ENCODE data around the gene TSPAN14. TPM values are rescaled to one million over a fixed set of nuclear protein-coding genes. Genes with fewer than 3 reads are reported as not detected.
"Not testable (repeated sequence)": the region's sequence is repeated elsewhere in the genome, so short reads cannot be mapped to it uniquely, and the experiment has no call there.

Gene TSPAN14
- polyA plus RNA-seq, 2 donors, result 50.6 to 63.2 TPM

DNA sequence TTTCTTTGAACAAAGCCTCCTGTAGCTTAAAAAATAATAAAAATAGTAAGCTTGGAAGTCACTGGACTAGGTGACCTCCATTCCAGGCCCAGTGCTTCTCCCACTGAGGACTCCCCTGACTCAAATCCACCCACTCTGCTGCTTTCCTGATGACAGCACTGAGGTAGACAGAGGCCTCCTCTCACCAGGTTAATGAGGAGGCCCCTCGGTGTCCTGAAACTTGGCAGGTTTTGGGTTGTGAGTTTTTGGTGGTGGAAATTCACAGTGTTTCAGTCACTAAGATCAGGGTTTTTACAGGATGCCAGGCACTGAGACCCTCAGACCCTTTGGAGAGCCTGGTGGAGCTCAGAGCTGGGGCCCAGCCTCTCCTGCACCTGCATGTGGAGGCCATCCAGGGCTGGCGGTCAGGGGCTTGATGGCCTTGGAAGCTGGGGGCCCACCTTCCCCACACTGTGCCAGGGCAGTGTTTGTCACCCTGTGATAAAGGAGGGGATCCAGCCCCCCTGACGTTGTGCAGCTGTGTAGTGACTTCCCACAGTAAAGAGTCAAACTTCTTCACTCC is 19.1 kb downstream of the TSPAN14 start:
- 56 to 64% methylated on average over 3 of the region's 3 CpGs for WGBS, 2 donors
- Histone ChIP-seq H3K27ac (ENCODE audit: low read depth in 2 of 2, low read length in 1 of 2) (peak overlapping the region; percentile 90 to 94), H3K4me1 (ENCODE audit: control insufficient read depth in 2 of 2, insufficient read depth in 2 of 2, low read length in 1 of 2) (peaks cover 0 to 44% of the 10 kb centered on the region in 2 donors), H3K4me3 (ENCODE audit: low read depth in 1 of 2, low read length in 2 of 2) (no peak overlapping the region), H3K27me3 (ENCODE audit: control insufficient read depth in 1 of 2, insufficient read depth in 2 of 2, low read length in 2 of 2) (no peaks in the 10 kb centered on the region), H3K36me3 (ENCODE audit: control insufficient read depth in 2 of 2, insufficient read depth in 2 of 2, low read length in 1 of 2) (peaks cover 0 to 13% of the 10 kb centered on the region in 2 donors), H3K9me3 (ENCODE audit: control insufficient read depth in 2 of 2, insufficient read depth in 1 of 2, low read depth in 1 of 2, low read length in 1 of 2) (no peaks in the 10 kb centered on the region)

DNA sequence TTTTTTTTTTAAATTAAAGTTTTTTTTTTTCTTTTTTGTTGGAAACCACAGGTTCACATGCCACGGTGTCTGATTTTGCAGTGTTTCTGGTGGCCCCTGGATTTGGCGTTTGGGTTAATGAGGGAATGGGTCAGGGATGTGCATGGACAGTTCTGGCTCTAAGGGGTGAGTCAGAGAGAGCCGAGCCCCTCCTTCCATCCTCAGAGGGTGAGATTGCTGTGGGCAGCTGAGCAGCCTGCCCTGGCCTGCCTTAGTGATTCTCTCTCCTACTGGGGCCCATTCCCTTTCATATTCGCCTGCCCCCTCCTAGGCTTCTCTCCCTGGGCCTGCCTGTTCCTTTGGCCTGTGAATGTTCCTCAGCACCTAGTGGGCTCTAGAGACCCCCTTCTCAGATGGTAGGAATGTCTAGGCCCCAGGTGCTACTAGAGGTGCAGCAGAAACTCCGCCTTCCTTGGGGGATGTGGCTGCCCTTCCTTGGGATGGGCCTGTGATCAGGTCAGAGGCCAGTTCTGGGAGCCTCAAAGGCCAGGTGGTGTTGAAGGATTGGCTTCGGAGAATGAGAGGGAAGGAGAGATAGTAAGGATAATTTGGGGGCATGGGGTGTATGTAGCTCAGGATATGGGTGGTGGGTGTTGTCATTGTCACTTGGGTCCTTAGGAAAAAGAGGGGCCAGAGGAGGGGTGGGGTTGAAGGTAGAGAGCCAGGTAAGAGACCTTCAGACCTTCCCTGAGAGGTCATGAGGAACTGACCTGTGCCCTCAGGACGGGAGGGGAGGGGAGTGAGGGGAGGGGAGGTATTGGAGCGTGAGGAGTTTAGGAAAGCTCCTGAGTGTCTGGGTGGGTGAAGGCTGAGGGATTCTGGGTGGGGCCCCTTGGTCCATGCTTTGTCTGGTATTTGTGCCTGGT is 19.8 kb downstream of the TSPAN14 start:
- Histone ChIP-seq H3K27ac (ENCODE audit: low read depth in 2 of 2, low read length in 1 of 2) (peak overlapping the region; percentile 81 to 94), H3K36me3 (ENCODE audit: control insufficient read depth in 2 of 2, insufficient read depth in 2 of 2, low read length in 1 of 2) (peaks cover 0 to 13% of the 10 kb centered on the region in 2 donors)
- 66 to 68% methylated on average over 7 to 8 of the region's 8 CpGs for WGBS, 2 donors

DNA sequence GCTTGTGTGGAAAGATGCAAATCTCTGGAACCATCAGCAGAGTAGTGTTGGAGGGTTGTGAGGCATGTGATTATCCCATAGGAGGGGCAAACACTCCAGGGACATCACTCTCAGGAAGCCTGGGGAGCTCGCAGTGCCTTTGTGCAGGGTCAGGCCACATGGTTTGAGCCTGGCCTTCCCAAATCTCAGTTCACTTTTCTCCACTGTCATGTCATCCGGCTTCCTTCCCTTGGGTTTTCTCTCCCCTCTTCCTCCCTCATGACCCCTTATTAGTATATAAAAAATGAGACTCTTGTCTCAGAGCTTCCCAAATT is 20.4 kb downstream of the TSPAN14 start:
- Histone ChIP-seq H3K4me3 (ENCODE audit: low read depth in 1 of 2, low read length in 2 of 2) (no peak overlapping the region), H3K9me3 (ENCODE audit: control insufficient read depth in 2 of 2, insufficient read depth in 1 of 2, low read depth in 1 of 2, low read length in 1 of 2) (no peaks in the 10 kb centered on the region), H3K27ac (ENCODE audit: low read depth in 2 of 2, low read length in 1 of 2) (peak overlapping the region; percentile 81 to 94), H3K4me1 (ENCODE audit: control insufficient read depth in 2 of 2, insufficient read depth in 2 of 2, low read length in 1 of 2) (peaks cover 0 to 40% of the 10 kb centered on the region in 2 donors), H3K27me3 (ENCODE audit: control insufficient read depth in 1 of 2, insufficient read depth in 2 of 2, low read length in 2 of 2) (no peaks in the 10 kb centered on the region), H3K36me3 (ENCODE audit: control insufficient read depth in 2 of 2, insufficient read depth in 2 of 2, low read length in 1 of 2) (peaks cover 0 to 13% of the 10 kb centered on the region in 2 donors)
- WGBS, 2 donors, result 68 to 75% methylated on average over 2 of the region's 2 CpGs

More for the DNA sequence above, 19.8 kb downstream of the TSPAN14 start:
- Histone ChIP-seq H3K9me3 (ENCODE audit: control insufficient read depth in 2 of 2, insufficient read depth in 1 of 2, low read depth in 1 of 2, low read length in 1 of 2) (no peaks in the 10 kb centered on the region), H3K27me3 (ENCODE audit: control insufficient read depth in 1 of 2, insufficient read depth in 2 of 2, low read length in 2 of 2) (no peaks in the 10 kb centered on the region), H3K4me1 (ENCODE audit: control insufficient read depth in 2 of 2, insufficient read depth in 2 of 2, low read length in 1 of 2) (peaks cover 0 to 40% of the 10 kb centered on the region in 2 donors), H3K4me3 (ENCODE audit: low read depth in 1 of 2, low read length in 2 of 2) (no peak overlapping the region)

DNA sequence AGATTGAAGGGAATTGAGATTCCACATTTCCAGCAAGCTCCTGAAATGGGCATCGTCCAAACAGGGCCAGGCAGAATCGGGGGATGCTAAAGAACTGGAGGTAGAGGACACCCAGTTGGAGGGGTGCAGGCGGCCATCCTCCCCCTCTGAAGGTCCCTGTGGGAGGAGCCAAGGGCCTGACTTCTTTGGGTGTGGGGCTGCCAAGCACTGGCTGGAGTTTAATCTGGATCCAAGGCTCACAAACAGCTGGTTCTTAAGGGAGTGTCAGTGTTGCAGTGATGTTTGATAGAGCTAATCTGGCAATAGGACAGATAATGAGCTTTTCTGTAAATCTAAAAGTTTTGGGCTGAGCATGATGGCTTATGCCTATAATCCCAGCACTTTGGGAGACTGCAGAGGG is 20.8 kb downstream of the TSPAN14 start:
- H3K4me1 ChIP-seq (ENCODE audit: control insufficient read depth in 2 of 2, insufficient read depth in 2 of 2, low read length in 1 of 2), result peaks cover 0 to 40% of the 10 kb centered on the region in 2 donors
- H3K27me3 ChIP-seq (ENCODE audit: control insufficient read depth in 1 of 2, insufficient read depth in 2 of 2, low read length in 2 of 2), result no peaks in the 10 kb centered on the region
- H3K9me3 ChIP-seq (ENCODE audit: control insufficient read depth in 2 of 2, insufficient read depth in 1 of 2, low read depth in 1 of 2, low read length in 1 of 2), result no peaks in the 10 kb centered on the region
- WGBS, 2 donors, result 64 to 77% methylated on average over 3 of the region's 3 CpGs
- peak overlapping the region; percentile 24 to 94 for H3K27ac ChIP-seq (ENCODE audit: low read depth in 2 of 2, low read length in 1 of 2)
- peaks cover 0 to 13% of the 10 kb centered on the region in 2 donors for H3K36me3 ChIP-seq (ENCODE audit: control insufficient read depth in 2 of 2, insufficient read depth in 2 of 2, low read length in 1 of 2)
- H3K4me3 ChIP-seq (ENCODE audit: low read depth in 1 of 2, low read length in 2 of 2), result no peak overlapping the region

DNA sequence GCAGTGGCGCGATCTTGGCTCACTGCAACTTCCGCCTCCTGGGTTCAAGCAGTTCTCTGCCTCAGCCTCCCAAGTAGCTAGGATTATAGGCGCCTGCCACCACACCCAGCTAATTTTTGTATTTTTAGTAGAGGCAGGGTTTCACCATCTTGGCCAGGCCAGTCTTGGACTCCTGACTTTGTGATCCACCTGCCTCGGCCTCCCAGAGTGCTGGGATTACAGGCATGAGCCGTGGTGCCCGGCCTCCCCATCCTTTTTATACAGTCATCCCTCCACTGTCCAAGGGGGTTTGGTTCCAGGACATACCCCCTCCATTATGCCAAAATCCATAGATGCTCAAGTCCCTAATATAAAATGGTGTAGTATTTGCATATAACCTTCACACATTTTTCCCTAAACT is 21.5 kb downstream of the TSPAN14 start:
- not testable (repeated sequence) for H3K4me3 ChIP-seq (ENCODE audit: low read depth in 1 of 2, low read length in 2 of 2); H3K27ac ChIP-seq (ENCODE audit: low read depth in 2 of 2, low read length in 1 of 2); H3K27me3 ChIP-seq (ENCODE audit: control insufficient read depth in 1 of 2, insufficient read depth in 2 of 2, low read length in 2 of 2); H3K9me3 ChIP-seq (ENCODE audit: control insufficient read depth in 2 of 2, insufficient read depth in 1 of 2, low read depth in 1 of 2, low read length in 1 of 2)
- H3K36me3 ChIP-seq (ENCODE audit: control insufficient read depth in 2 of 2, insufficient read depth in 2 of 2, low read length in 1 of 2), result peaks cover 0 to 13% of the 10 kb centered on the region in 2 donors
- peaks cover 0 to 38% of the 10 kb centered on the region in 2 donors for H3K4me1 ChIP-seq (ENCODE audit: control insufficient read depth in 2 of 2, insufficient read depth in 2 of 2, low read length in 1 of 2)
- 94 to 95% methylated on average over 7 of the region's 7 CpGs for WGBS, 2 donors

DNA sequence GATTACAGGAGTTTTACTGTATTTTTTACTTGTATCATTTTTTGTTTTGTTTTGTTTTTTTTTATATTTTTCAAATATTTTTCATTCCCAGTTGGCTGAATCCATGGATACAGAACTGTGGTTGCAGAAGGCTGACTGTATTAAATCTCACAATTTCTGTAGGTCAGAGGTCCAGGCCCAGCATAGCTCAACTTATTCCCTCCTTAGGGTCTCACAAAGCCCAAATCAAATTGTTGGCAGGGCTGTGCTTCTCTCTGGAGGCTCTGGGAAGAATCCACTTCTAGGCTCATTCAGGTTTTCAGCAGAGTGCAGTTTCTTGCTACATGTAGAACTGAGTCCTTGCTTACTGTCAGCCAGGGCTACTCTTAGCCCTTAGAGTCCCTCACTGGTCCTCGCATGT is 22.6 kb downstream of the TSPAN14 start:
- H3K4me1 ChIP-seq (ENCODE audit: control insufficient read depth in 2 of 2, insufficient read depth in 2 of 2, low read length in 1 of 2), result peaks cover 0 to 29% of the 10 kb centered on the region in 2 donors
- H3K36me3 ChIP-seq (ENCODE audit: control insufficient read depth in 2 of 2, insufficient read depth in 2 of 2, low read length in 1 of 2), result peaks cover 0 to 13% of the 10 kb centered on the region in 2 donors
- no peaks in the 10 kb centered on the region for H3K27me3 ChIP-seq (ENCODE audit: control insufficient read depth in 1 of 2, insufficient read depth in 2 of 2, low read length in 2 of 2)
- WGBS, 2 donors, result 93 to 94% methylated on average over 1 of the region's 1 CpG
- no peaks in the 10 kb centered on the region for H3K9me3 ChIP-seq (ENCODE audit: control insufficient read depth in 2 of 2, insufficient read depth in 1 of 2, low read depth in 1 of 2, low read length in 1 of 2)
- H3K4me3 ChIP-seq (ENCODE audit: low read depth in 1 of 2, low read length in 2 of 2), result no peak overlapping the region
- H3K27ac ChIP-seq (ENCODE audit: low read depth in 2 of 2, low read length in 1 of 2), result peak overlapping the region; percentile 66 to 73

DNA sequence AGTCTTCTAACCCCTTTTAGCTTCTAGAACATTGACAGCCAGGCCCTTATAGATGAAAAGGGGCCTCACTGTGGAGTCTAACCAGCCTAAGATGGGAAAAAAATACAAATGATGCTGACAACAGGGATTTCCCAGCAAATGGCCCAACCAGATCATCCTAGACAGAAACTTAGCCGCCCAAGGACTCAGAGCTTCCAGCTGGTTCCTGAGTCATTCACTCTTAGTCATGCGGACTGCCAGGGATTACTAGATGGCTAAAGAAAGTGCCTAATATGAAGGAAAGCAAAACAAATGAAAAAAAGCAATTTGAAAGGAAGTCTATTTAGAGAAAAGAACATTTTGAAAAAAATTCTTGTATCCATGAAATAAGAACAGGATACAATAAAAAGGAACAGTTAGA is 23.7 kb downstream of the TSPAN14 start:
- peaks cover 0 to 25% of the 10 kb centered on the region in 2 donors for H3K4me1 ChIP-seq (ENCODE audit: control insufficient read depth in 2 of 2, insufficient read depth in 2 of 2, low read length in 1 of 2)
- no peaks in the 10 kb centered on the region for H3K27me3 ChIP-seq (ENCODE audit: control insufficient read depth in 1 of 2, insufficient read depth in 2 of 2, low read length in 2 of 2)
- H3K9me3 ChIP-seq (ENCODE audit: control insufficient read depth in 2 of 2, insufficient read depth in 1 of 2, low read depth in 1 of 2, low read length in 1 of 2), result no peaks in the 10 kb centered on the region
- no peak overlapping the region for H3K4me3 ChIP-seq (ENCODE audit: low read depth in 1 of 2, low read length in 2 of 2)
- 38 to 68% methylated on average over 2 of the region's 2 CpGs for WGBS, 2 donors
- peaks cover 0 to 13% of the 10 kb centered on the region in 2 donors for H3K36me3 ChIP-seq (ENCODE audit: control insufficient read depth in 2 of 2, insufficient read depth in 2 of 2, low read length in 1 of 2)
- H3K27ac ChIP-seq (ENCODE audit: low read depth in 2 of 2, low read length in 1 of 2), result peak overlapping the region; percentile 21 to 80

DNA sequence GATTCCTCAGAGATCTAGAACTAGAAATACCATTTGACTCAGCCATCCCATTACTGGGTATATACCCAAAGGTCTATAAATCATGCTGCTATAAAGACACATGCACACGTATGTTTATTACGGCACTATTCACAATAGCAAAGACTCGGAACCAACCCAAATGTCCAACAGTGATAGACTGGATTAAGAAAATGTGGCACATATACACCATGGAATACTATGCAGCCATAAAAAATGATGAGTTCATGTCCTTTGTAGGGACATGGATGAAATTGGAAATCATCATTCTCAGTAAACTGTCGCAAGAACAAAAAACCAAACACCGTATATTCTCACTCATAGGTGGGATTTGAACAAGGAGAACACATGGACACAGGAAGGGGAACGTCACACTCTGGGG is 26.3 kb downstream of the TSPAN14 start:
- not testable (repeated sequence) for H3K9me3 ChIP-seq (ENCODE audit: control insufficient read depth in 2 of 2, insufficient read depth in 1 of 2, low read depth in 1 of 2, low read length in 1 of 2); H3K36me3 ChIP-seq (ENCODE audit: control insufficient read depth in 2 of 2, insufficient read depth in 2 of 2, low read length in 1 of 2); H3K27ac ChIP-seq (ENCODE audit: low read depth in 2 of 2, low read length in 1 of 2); H3K27me3 ChIP-seq (ENCODE audit: control insufficient read depth in 1 of 2, insufficient read depth in 2 of 2, low read length in 2 of 2); H3K4me3 ChIP-seq (ENCODE audit: low read depth in 1 of 2, low read length in 2 of 2)
- WGBS, 2 donors, result 92 to 97% methylated on average over 6 of the region's 6 CpGs
- peaks cover 0 to 11% of the 10 kb centered on the region in 2 donors for H3K4me1 ChIP-seq (ENCODE audit: control insufficient read depth in 2 of 2, insufficient read depth in 2 of 2, low read length in 1 of 2)

DNA sequence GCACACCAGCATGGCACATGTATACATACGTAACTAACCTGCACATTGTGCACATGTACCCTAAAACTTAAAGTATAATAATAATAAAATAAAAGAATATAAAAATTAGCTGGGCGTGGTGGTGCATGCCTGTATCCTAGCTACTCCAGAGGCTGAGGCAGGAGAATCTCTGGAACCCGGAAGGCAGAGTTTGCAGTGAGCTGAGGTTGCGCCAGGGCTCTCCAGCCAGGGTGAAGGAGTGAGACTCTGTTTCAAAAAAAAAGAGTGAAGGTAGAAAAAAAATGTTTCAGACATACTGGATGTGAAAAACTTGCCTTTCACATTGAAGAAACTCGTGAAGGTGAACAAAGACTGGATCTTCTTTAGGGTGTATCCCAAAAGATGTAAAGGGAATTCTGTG is 26.7 kb downstream of the TSPAN14 start:
- Histone ChIP-seq H3K27me3 (ENCODE audit: control insufficient read depth in 1 of 2, insufficient read depth in 2 of 2, low read length in 2 of 2) (no peaks in the 10 kb centered on the region), H3K9me3 (ENCODE audit: control insufficient read depth in 2 of 2, insufficient read depth in 1 of 2, low read depth in 1 of 2, low read length in 1 of 2) (no peaks in the 10 kb centered on the region), H3K27ac (ENCODE audit: low read depth in 2 of 2, low read length in 1 of 2) (no peak overlapping the region), H3K36me3 (ENCODE audit: control insufficient read depth in 2 of 2, insufficient read depth in 2 of 2, low read length in 1 of 2) (peaks cover 0 to 6% of the 10 kb centered on the region in 2 donors), H3K4me1 (ENCODE audit: control insufficient read depth in 2 of 2, insufficient read depth in 2 of 2, low read length in 1 of 2) (peaks cover under 1 to 14% of the 10 kb centered on the region in 2 donors), H3K4me3 (ENCODE audit: low read depth in 1 of 2, low read length in 2 of 2) (no peak overlapping the region)
- WGBS, 2 donors, result 91 to 93% methylated on average over 5 of the region's 5 CpGs

Measured in esophagus (tissue), 2 donors.